HepG2 (cell line): ENCODE results near the gene SH2D3C. TPM values are rescaled to one million over a fixed set of nuclear protein-coding genes. Genes with fewer than 3 reads are reported as not detected.

ENCODE experiments used
- E2F1 ChIP-seq: sonication (generic); formaldehyde crosslinking; IDR thresholded peaks from 2 replicates; pipeline ENCODE4 v1.5.0; 2020; ENCODE audit warnings: missing genetic modification reagents
- HIC2 ChIP-seq: sonication (generic); formaldehyde crosslinking; IDR thresholded peaks from 2 replicates; pipeline ENCODE4 v1.9.0; 2022; ENCODE audit warnings: low read depth, missing genetic modification reagents
- IKZF1 ChIP-seq: fragments of 450-650 bp; IDR thresholded peaks from 2 replicates; pipeline ENCODE4 v1.7.1; 2016
- IRX3 ChIP-seq: sonication (generic); formaldehyde crosslinking; IDR thresholded peaks from 2 replicates; pipeline ENCODE4 v1.8.1; 2023; ENCODE audit warnings: mild to moderate bottlenecking, low read depth, missing genetic modification reagents, borderline replicate concordance
- ISX ChIP-seq: sonication (generic); formaldehyde crosslinking; conservative IDR thresholded peaks from 2 replicates; pipeline ENCODE4 v1.5.0; 2020; ENCODE audit warnings: missing genetic modification reagents
- JARID2 ChIP-seq: sonication (generic); formaldehyde crosslinking; IDR thresholded peaks from 2 replicates; pipeline ENCODE4 v1.8.1; 2023; ENCODE audit warnings: missing genetic modification reagents, inconsistent platforms; ENCODE audit not compliant: insufficient replicate concordance
- KLF12 ChIP-seq: sonication (generic); formaldehyde crosslinking; IDR thresholded peaks from 2 replicates; pipeline ENCODE4 v1.4.0; 2020; ENCODE audit warnings: missing genetic modification reagents, borderline replicate concordance
- KLF13 ChIP-seq: sonication (generic); formaldehyde crosslinking; IDR thresholded peaks from 2 replicates; pipeline ENCODE4 v1.4.0; 2020; ENCODE audit warnings: mild to moderate bottlenecking, missing genetic modification reagents
- PLRG1 ChIP-seq: fragments of 450-650 bp; conservative IDR thresholded peaks from 2 replicates; pipeline ENCODE4 v1.6.1; 2016
- PPARG ChIP-seq: conservative IDR thresholded peaks from 2 replicates; pipeline ENCODE4 v1.6.1; 2016; ENCODE audit warnings: missing biosample characterization, missing genetic modification reagents
- REL ChIP-seq: sonication (generic); formaldehyde crosslinking; conservative IDR thresholded peaks from 2 replicates; pipeline ENCODE4 v1.8.0; 2022; ENCODE audit warnings: mild to moderate bottlenecking, missing genetic modification reagents, moderate library complexity
- SAP130 ChIP-seq: IDR thresholded peaks from 2 replicates; pipeline ENCODE4 v1.6.1; 2016; ENCODE audit warnings: low read depth
- YEATS2 ChIP-seq: sonication (generic); formaldehyde crosslinking; IDR thresholded peaks from 2 replicates; pipeline ENCODE4 v1.4.0; 2020; ENCODE audit warnings: missing genetic modification reagents, borderline replicate concordance
- ZBTB38 ChIP-seq: sonication (generic); formaldehyde crosslinking; IDR thresholded peaks from 2 replicates; pipeline ENCODE4 v1.5.1; 2020; ENCODE audit warnings: mild to moderate bottlenecking, missing genetic modification reagents
- ZSCAN21 ChIP-seq: sonication (generic); formaldehyde crosslinking; IDR thresholded peaks from 2 replicates; pipeline ENCODE4 v1.8.0; 2022; ENCODE audit warnings: mild to moderate bottlenecking, missing genetic modification reagents, moderate library complexity, borderline replicate concordance
- polyA plus RNA-seq, 8 experiments: library from polyadenylated mRNA; depleted of rRNA in 3 of 8; stranded (reverse) in 7 of 8; unstranded in 1 of 8; fragments of >200 nt; fragmentation: Illumina TruSeq in 4 of 8; extraction: Trizol in 4 of 8; gene quantifications; 2 replicates each; pipeline versions ENCODE4 v1.2.1 to v1.2.3, GENCODE V29; 2011 to 2016; ENCODE audit warnings: low read depth in 4 of 8, missing spikeins in 1 of 8, mixed read lengths in 1 of 8; ENCODE audit not compliant: insufficient read depth in 1 of 8
- total RNA-seq, 5 experiments: library from RNA; depleted of rRNA; stranded (reverse); fragments of >200 nt; fragmentation: Illumina TruSeq; extraction: Trizol; gene quantifications; 2 replicates each; pipeline ENCODE4 v1.2.3, GENCODE V29; 2016; ENCODE audit warnings: low read depth in 1 of 5
- TF ChIP-seq, protein P1 (sequence below): sonication (generic); IDR thresholded peaks from 2 replicates; pipeline ENCODE4 v1.6.1; 2016; ENCODE audit warnings: low read depth, borderline replicate concordance
- TF ChIP-seq, protein P2 (sequence below): sonication (generic); formaldehyde crosslinking; IDR thresholded peaks from 2 replicates; pipeline ENCODE4 v1.5.0; 2020; ENCODE audit warnings: missing genetic modification reagents
- TF ChIP-seq, protein P3 (sequence below): sonication (generic); formaldehyde crosslinking; IDR thresholded peaks from 2 replicates; pipeline ENCODE4 v1.4.0; 2020; ENCODE audit warnings: mild to moderate bottlenecking, missing genetic modification reagents, borderline replicate concordance

The SH2D3C gene
- total and polyA plus RNA-seq, 2 of the 13 experiments (the other 11 are each of a cell fraction or from before 2014, with no cell fraction given): not detected

DNA sequence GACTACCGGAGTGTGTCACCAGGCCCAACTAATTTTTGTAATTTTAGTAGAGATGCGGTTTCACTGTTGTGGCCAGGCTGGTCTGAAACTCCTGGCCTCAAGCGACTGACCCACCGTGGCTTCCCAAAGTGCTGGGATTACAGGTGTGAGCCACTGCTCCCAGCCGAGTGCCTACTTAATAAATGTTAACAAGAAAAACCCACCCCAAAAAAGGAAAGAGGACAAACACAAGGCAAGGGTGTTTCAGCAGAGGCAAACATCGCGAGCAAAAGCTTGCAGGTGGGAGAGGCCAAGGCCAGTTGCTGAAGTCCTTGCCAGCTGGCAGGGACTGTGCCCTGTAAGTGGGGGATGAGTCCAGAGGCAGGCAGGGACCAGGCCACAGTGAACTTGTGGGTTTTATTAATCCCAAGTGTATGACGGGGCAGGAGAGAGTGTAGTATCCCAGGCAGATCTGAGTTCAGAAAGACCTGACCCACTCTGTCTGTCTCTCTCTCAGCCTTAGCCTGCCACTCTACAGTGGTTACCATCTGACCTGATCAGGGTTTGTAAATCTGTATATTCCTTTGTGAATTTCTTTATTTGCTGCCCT, 17.9 kb upstream of the SH2D3C start (continued):
- TF ChIP-seq E2F1 (CRISPR knock-in tag) (no peak), REL (CRISPR knock-in tag) (no peak), ISX (CRISPR knock-in tag) (no peak), PLRG1 (no peak), YEATS2 (CRISPR knock-in tag) (no peak), HIC2 (peak; percentile 70; the same call in 1 of the 2 replicates), ZSCAN21 (CRISPR knock-in tag) (0 out of 2 replicates have a peak, but pooled peaks have one; percentile 32), SAP130 (CRISPR knock-in tag) (no peak; the same call in 1 of the 2 replicates), KLF13 (CRISPR knock-in tag) (no peak), JARID2 (no peak), KLF12 (CRISPR knock-in tag) (no peak), PPARG (CRISPR knock-in tag) (no peak), IKZF1 (no peak), IRX3 (CRISPR knock-in tag) (no peak), ZBTB38 (CRISPR knock-in tag) (no peak)
- TF ChIP-seq, protein P1, sequence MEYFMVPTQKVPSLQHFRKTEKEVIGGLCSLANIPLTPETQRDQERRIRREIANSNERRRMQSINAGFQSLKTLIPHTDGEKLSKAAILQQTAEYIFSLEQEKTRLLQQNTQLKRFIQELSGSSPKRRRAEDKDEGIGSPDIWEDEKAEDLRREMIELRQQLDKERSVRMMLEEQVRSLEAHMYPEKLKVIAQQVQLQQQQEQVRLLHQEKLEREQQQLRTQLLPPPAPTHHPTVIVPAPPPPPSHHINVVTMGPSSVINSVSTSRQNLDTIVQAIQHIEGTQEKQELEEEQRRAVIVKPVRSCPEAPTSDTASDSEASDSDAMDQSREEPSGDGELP: 0 out of 2 replicates have a peak, but pooled peaks have one; percentile 40
- TF ChIP-seq, protein P2, sequence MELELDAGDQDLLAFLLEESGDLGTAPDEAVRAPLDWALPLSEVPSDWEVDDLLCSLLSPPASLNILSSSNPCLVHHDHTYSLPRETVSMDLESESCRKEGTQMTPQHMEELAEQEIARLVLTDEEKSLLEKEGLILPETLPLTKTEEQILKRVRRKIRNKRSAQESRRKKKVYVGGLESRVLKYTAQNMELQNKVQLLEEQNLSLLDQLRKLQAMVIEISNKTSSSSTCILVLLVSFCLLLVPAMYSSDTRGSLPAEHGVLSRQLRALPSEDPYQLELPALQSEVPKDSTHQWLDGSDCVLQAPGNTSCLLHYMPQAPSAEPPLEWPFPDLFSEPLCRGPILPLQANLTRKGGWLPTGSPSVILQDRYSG (CRISPR knock-in tag): no peak
- TF ChIP-seq, protein P3, sequence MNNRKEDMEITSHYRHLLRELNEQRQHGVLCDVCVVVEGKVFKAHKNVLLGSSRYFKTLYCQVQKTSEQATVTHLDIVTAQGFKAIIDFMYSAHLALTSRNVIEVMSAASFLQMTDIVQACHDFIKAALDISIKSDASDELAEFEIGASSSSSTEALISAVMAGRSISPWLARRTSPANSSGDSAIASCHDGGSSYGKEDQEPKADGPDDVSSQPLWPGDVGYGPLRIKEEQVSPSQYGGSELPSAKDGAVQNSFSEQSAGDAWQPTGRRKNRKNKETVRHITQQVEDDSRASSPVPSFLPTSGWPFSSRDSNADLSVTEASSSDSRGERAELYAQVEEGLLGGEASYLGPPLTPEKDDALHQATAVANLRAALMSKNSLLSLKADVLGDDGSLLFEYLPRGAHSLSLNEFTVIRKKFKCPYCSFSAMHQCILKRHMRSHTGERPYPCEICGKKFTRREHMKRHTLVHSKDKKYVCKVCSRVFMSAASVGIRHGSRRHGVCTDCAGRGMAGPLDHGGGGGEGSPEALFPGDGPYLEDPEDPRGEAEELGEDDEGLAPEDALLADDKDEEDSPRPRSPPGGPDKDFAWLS (CRISPR knock-in tag): no peak
